SJCRH30 (cell line): Measurements from ENCODE around the gene DYSF. TPM values are rescaled to one million over a fixed set of nuclear protein-coding genes. Genes with fewer than 3 reads are reported as not detected.

Experiments used
- DNase-seq, 2 experiments: peaks; one replicate each; pipeline ENCODE4 v3.0.0-alpha.2; 2015 to 2020
- H3K27ac ChIP-seq: fragments of 250-450 bp; sonication (Bioruptor Pico); 2 replicates; pipeline ENCODE4 v1.5.1; 2020; ENCODE audit warnings: mild to moderate bottlenecking, moderate library complexity
- H3K27me3 ChIP-seq: fragments of 250-450 bp; sonication (Bioruptor Pico); 2 replicates; pipeline ENCODE4 v1.5.1; 2020; ENCODE audit warnings: mild to moderate bottlenecking, moderate library complexity
- H3K36me3 ChIP-seq: fragments of 250-450 bp; sonication (Bioruptor Pico); 2 replicates; pipeline ENCODE4 v1.5.1; 2020; ENCODE audit warnings: mild to moderate bottlenecking, moderate library complexity
- H3K4me1 ChIP-seq: fragments of 250-450 bp; sonication (Bioruptor Pico); 2 replicates; pipeline ENCODE4 v1.5.1; 2020; ENCODE audit warnings: mild to moderate bottlenecking, moderate library complexity
- H3K4me3 ChIP-seq: fragments of 250-450 bp; sonication (Bioruptor Pico); 2 replicates; pipeline ENCODE4 v1.5.1; 2020; ENCODE audit warnings: mild to moderate bottlenecking, moderate library complexity
- H3K9me3 ChIP-seq: fragments of 250-450 bp; sonication (Bioruptor Pico); replicated peaks from 2 replicates; pipeline ENCODE4 v1.5.1; 2020; ENCODE audit warnings: mild to moderate bottlenecking, moderate library complexity
- total RNA-seq: library from RNA; depleted of rRNA; stranded (reverse); fragments of >200 nt; shearing (Covaris generic); gene quantifications from 2 replicates; pipeline ENCODE4 v1.2.3, GENCODE V29; 2014; rRNA removed

The DYSF gene
- total RNA-seq, 1 experiment from 2014 or later = 15.2 TPM

GRCh38 chr2:71735676-71736075 lies 282.3 kb downstream of the DYSF start:
- Histone ChIP-seq H3K27ac (no peak overlapping the region), H3K36me3 (no peaks in the 10 kb centered on the region), H3K4me3 (no peak overlapping the region), H3K9me3 (0 out of 2 replicates have a peak, but pooled peaks cover 6% of the 10 kb centered on the region), H3K27me3 (no peaks in the 10 kb centered on the region), H3K4me1 (peaks cover 3% of the 10 kb centered on the region; the same call in 1 of the 2 replicates)
- DNase-seq = no peak

Other genes with a start within 250 kb of the DYSF start
- 2.8 and 3.1 TPM in 2 replicates for gene PAIP2B, start 226.5 kb upstream of the DYSF start, total RNA-seq
- 153 and 197 TPM in 2 replicates for gene ZNF638, start 121.8 kb upstream of the DYSF start, total RNA-seq